WERI-Rb-1 (cell line): ENCODE measurements around the gene ITPR1.
A peak's percentile ranks its signal among the peaks of the same experiment; 100 is the strongest.

Experiments
- DNase-seq: peaks from one replicate; pipeline ENCODE4 v3.0.0-alpha.2; 2020
- H3K27ac ChIP-seq: fragments of 250-450 bp; sonication (Bioruptor Pico); 2 replicates; pipeline ENCODE4 v1.5.1; 2020; ENCODE audit warnings: mild to moderate bottlenecking, moderate library complexity
- H3K27me3 ChIP-seq: fragments of 250-450 bp; sonication (Bioruptor Pico); 2 replicates; pipeline ENCODE4 v1.5.1; 2021; ENCODE audit warnings: mild to moderate bottlenecking, low read depth, moderate library complexity; ENCODE audit not compliant: insufficient read depth, severe bottlenecking
- H3K36me3 ChIP-seq: fragments of 250-450 bp; sonication (Bioruptor Pico); 2 replicates; pipeline ENCODE4 v1.5.1; 2020; ENCODE audit warnings: mild to moderate bottlenecking, moderate library complexity
- H3K4me3 ChIP-seq: 2 replicates; pipeline ENCODE4 v1.5.1; 2011; ENCODE audit warnings: low read depth, mild to moderate bottlenecking, control low read depth, low read length
- H3K9me3 ChIP-seq: fragments of 250-450 bp; sonication (Bioruptor Pico); 2 replicates; pipeline ENCODE4 v1.5.1; 2021; ENCODE audit warnings: mild to moderate bottlenecking, moderate library complexity; ENCODE audit not compliant: severe bottlenecking
- TF ChIP-seq, protein P1 (sequence below): IDR thresholded peaks from 2 replicates; pipeline ENCODE4 v1.5.1; 2011; ENCODE audit warnings: low read depth, mild to moderate bottlenecking, control low read depth, inconsistent platforms, low read length

ITPR1 gene

GRCh38 chr3:4724051-4724629 is 231.0 kb downstream of the ITPR1 start:
- no peak for DNase-seq
- no peaks in the 10 kb centered on the region for H3K36me3 ChIP-seq
- no peaks in the 10 kb centered on the region for H3K27me3 ChIP-seq
- no peak overlapping the region for H3K4me3 ChIP-seq
- peak overlapping the region; percentile 17; the same call in 1 of the 2 replicates for H3K27ac ChIP-seq
- TF ChIP-seq, protein P1, sequence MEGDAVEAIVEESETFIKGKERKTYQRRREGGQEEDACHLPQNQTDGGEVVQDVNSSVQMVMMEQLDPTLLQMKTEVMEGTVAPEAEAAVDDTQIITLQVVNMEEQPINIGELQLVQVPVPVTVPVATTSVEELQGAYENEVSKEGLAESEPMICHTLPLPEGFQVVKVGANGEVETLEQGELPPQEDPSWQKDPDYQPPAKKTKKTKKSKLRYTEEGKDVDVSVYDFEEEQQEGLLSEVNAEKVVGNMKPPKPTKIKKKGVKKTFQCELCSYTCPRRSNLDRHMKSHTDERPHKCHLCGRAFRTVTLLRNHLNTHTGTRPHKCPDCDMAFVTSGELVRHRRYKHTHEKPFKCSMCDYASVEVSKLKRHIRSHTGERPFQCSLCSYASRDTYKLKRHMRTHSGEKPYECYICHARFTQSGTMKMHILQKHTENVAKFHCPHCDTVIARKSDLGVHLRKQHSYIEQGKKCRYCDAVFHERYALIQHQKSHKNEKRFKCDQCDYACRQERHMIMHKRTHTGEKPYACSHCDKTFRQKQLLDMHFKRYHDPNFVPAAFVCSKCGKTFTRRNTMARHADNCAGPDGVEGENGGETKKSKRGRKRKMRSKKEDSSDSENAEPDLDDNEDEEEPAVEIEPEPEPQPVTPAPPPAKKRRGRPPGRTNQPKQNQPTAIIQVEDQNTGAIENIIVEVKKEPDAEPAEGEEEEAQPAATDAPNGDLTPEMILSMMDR = no peak
- no peaks in the 10 kb centered on the region for H3K9me3 ChIP-seq

DNA sequence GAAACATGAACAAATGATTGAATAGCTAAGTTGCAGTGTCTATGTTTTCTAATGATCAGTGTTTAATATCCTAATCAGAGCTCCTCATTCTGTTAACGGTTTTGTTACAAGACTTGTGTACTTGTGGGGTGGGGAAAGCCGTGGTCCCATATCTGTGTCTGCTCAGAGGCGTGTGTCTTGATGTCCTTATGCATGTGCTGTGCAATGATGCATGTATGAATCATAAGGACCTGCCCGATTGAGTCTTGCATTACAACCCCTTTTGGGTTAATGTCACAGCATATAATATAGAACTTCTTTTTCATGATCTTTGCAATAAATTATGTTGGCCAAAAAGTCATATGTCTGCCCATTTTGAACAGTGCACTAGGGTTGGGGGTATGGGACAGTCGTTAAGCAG is 233.4 kb downstream of the ITPR1 start:
- Histone ChIP-seq H3K4me3 (no peak overlapping the region), H3K9me3 (no peaks in the 10 kb centered on the region), H3K27ac (no peak overlapping the region), H3K36me3 (no peaks in the 10 kb centered on the region), H3K27me3 (no peaks in the 10 kb centered on the region)
- no peak for DNase-seq
- TF ChIP-seq, protein P1 = no peak

- Histone ChIP-seq H3K27me3 (no peaks in the 10 kb centered on the region), H3K9me3 (no peaks in the 10 kb centered on the region), H3K27ac (no peak overlapping the region), H3K36me3 (no peaks in the 10 kb centered on the region), H3K4me3 (no peak overlapping the region)
- TF ChIP-seq, protein P1 = no peak
- no peak for DNase-seq
Observed at GRCh38 chr3:4729061-4729973, 236.2 kb downstream of the ITPR1 start.

DNA sequence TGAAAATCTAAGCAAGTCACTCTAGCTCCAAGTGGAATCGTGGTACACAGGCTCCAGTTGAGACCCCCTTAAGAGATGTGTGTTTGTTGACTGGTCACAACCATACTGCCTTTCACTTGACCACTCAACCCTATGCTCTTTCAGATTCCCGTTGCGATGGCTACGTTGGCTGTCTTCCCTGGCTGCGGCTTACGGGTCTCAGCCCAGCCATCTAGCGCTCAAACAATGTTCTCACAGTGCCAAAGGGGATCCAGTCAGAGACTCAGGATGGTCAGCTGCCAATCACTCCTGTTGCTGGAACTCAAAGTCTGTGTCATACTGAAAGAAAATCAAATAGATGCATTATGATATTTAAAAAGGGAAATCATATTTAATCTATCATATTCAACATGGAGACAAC is 237.6 kb downstream of the ITPR1 start:
- Histone ChIP-seq H3K4me3 (no peak overlapping the region), H3K27ac (no peak overlapping the region), H3K27me3 (no peaks in the 10 kb centered on the region), H3K9me3 (no peaks in the 10 kb centered on the region), H3K36me3 (no peaks in the 10 kb centered on the region)
- DNase-seq = no peak
- TF ChIP-seq, protein P1 = no peak

GRCh38 chr3:4731543-4732111 is 238.5 kb downstream of the ITPR1 start:
- no peak for DNase-seq
- no peaks in the 10 kb centered on the region for H3K36me3 ChIP-seq
- TF ChIP-seq, protein P1 = no peak
- no peak overlapping the region for H3K4me3 ChIP-seq
- H3K9me3 ChIP-seq = no peaks in the 10 kb centered on the region
- H3K27me3 ChIP-seq = no peaks in the 10 kb centered on the region
- no peak overlapping the region for H3K27ac ChIP-seq
